GM18858 (cell line): Measurements from ENCODE around the gene LYRM9.
"Not testable (repeated sequence)": the region's sequence is repeated elsewhere in the genome, so short reads cannot be mapped to it uniquely, and the experiment has no call there.

Experiments used
- ATAC-seq: cut with Tn5 transposase; IDR thresholded peaks from one replicate; pipeline ENCODE4 v1.9.1; 2021; ENCODE audit not compliant: unreplicated experiment

LYRM9 gene

GRCh38 chr17:27878776-27879562 lies 14.2 kb downstream of the LYRM9 start:
- ATAC-seq = no peak

GRCh38 chr17:27873746-27874145 lies 19.4 kb downstream of the LYRM9 start:
- ATAC-seq = no peak

- no peak for ATAC-seq
Observed at GRCh38 chr17:27873211-27873610, 20.0 kb downstream of the LYRM9 start.

- ATAC-seq = no peak
Observed at GRCh38 chr17:27872776-27873175, 20.4 kb downstream of the LYRM9 start.

- ATAC-seq = no peak
Observed at GRCh38 chr17:27871407-27871806, 21.8 kb downstream of the LYRM9 start.

- no peak for ATAC-seq
Observed at GRCh38 chr17:27870345-27870744, 22.8 kb downstream of the LYRM9 start.

- ATAC-seq = no peak
Observed at GRCh38 chr17:27868565-27868964, 24.6 kb downstream of the LYRM9 start.

GRCh38 chr17:27862840-27863239 lies 30.3 kb downstream of the LYRM9 start:
- ATAC-seq = no peak

- ATAC-seq = no peak
Observed at GRCh38 chr17:27862004-27862403, 31.2 kb downstream of the LYRM9 start.

GRCh38 chr17:27860971-27861664 lies 32.0 kb downstream of the LYRM9 start:
- ATAC-seq = no peak

GRCh38 chr17:27858621-27859305 lies 34.4 kb downstream of the LYRM9 start:
- ATAC-seq = no peak

GRCh38 chr17:27856676-27857432 lies 36.3 kb downstream of the LYRM9 start:
- no peak for ATAC-seq

GRCh38 chr17:27855454-27855853 lies 37.7 kb downstream of the LYRM9 start:
- ATAC-seq = no peak

GRCh38 chr17:27854163-27854562 lies 39.0 kb downstream of the LYRM9 start:
- no peak for ATAC-seq

GRCh38 chr17:27853091-27853490 lies 40.1 kb downstream of the LYRM9 start:
- no peak for ATAC-seq

- no peak for ATAC-seq
Observed at GRCh38 chr17:27849474-27850185, 43.5 kb downstream of the LYRM9 start.

- ATAC-seq = no peak
Observed at GRCh38 chr17:27848931-27849330, 44.2 kb downstream of the LYRM9 start.

- not testable (repeated sequence) for ATAC-seq
Observed at GRCh38 chr17:27846808-27847307, 46.3 kb downstream of the LYRM9 start.

GRCh38 chr17:27846042-27846655 lies 47.0 kb downstream of the LYRM9 start:
- no peak for ATAC-seq
